Trophoblast cell (in vitro differentiated cells and primary cell): Measurements from ENCODE around the gene ATIC.

Experiments used
- DNase-seq, 2 donors: peaks; one replicate each; pipeline ENCODE4 v3.0.0-alpha.2; 2016
- H2AFZ ChIP-seq: 2 replicates; pipeline ENCODE4 v1.6.1; 2013; ENCODE audit warnings: low read length, moderate library complexity, mild to moderate bottlenecking; ENCODE audit not compliant: insufficient read depth, poor library complexity
- H2AK5ac ChIP-seq: 2 replicates; pipeline ENCODE4 v1.6.1; 2013; ENCODE audit warnings: mild to moderate bottlenecking, low read length
- H2BK120ac ChIP-seq: 2 replicates; pipeline ENCODE4 v1.6.1; 2013; ENCODE audit warnings: low read length, mild to moderate bottlenecking, moderate library complexity; ENCODE audit not compliant: insufficient read depth, poor library complexity
- H2BK12ac ChIP-seq: 2 replicates; pipeline ENCODE4 v1.6.1; 2013; ENCODE audit warnings: mild to moderate bottlenecking, low read length, moderate library complexity
- H2BK5ac ChIP-seq: 2 replicates; pipeline ENCODE4 v1.6.1; 2013; ENCODE audit warnings: low read length, low read depth, moderate library complexity, mild to moderate bottlenecking; ENCODE audit not compliant: poor library complexity
- H3K14ac ChIP-seq: 2 replicates; pipeline ENCODE4 v1.6.1; 2013; ENCODE audit warnings: mild to moderate bottlenecking, low read length
- H3K18ac ChIP-seq: 2 replicates; pipeline ENCODE4 v1.6.1; 2013; ENCODE audit warnings: mild to moderate bottlenecking, low read length
- H3K23ac ChIP-seq: 2 replicates; pipeline ENCODE4 v1.6.1; 2013; ENCODE audit warnings: low read length
- H3K27ac ChIP-seq: 2 replicates; pipeline ENCODE4 v1.5.1; 2013; ENCODE audit warnings: low read depth, mild to moderate bottlenecking, inconsistent platforms, low read length, moderate library complexity
- H3K27me3 ChIP-seq: 2 replicates; pipeline ENCODE4 v1.6.1; 2013; ENCODE audit warnings: inconsistent platforms, mild to moderate bottlenecking, low read length, moderate library complexity; ENCODE audit not compliant: insufficient read depth
- H3K36me3 ChIP-seq, 2 experiments: 1 replicate in 1 of 2; 2 replicates in 1 of 2; pipeline ENCODE4 v1.6.1; 2013; ENCODE audit warnings: low read length in 2 of 2, mild to moderate bottlenecking in 2 of 2, moderate library complexity in 1 of 2; ENCODE audit not compliant: insufficient read depth in 2 of 2, control insufficient read depth in 1 of 2
- H3K4ac ChIP-seq: 2 replicates; pipeline ENCODE4 v1.6.1; 2013; ENCODE audit warnings: low read depth, mild to moderate bottlenecking, low read length, moderate library complexity
- H3K4me1 ChIP-seq, 2 experiments: 1 replicate in 1 of 2; 2 replicates in 1 of 2; pipeline ENCODE4 v1.6.1; 2013; ENCODE audit warnings: low read length in 2 of 2, mild to moderate bottlenecking in 2 of 2, moderate library complexity in 1 of 2; ENCODE audit not compliant: insufficient read depth in 2 of 2, control insufficient read depth in 1 of 2
- H3K4me2 ChIP-seq: 2 replicates; pipeline ENCODE4 v1.6.1; 2013; ENCODE audit warnings: inconsistent platforms, mild to moderate bottlenecking, low read length, moderate library complexity
- H3K4me3 ChIP-seq: 2 replicates; pipeline ENCODE4 v1.5.1; 2013; ENCODE audit warnings: mild to moderate bottlenecking, low read depth, low read length, inconsistent platforms
- H3K79me1 ChIP-seq: one replicate; pipeline ENCODE4 v1.6.1; 2013; ENCODE audit warnings: low read length
- H3K79me2 ChIP-seq: 2 replicates; pipeline ENCODE4 v1.6.1; 2013; ENCODE audit warnings: low read length, mild to moderate bottlenecking; ENCODE audit not compliant: control insufficient read depth, insufficient read depth, poor library complexity
- H3K9ac ChIP-seq: 2 replicates; pipeline ENCODE4 v1.6.1; 2013; ENCODE audit warnings: mild to moderate bottlenecking, low read length
- H3K9me3 ChIP-seq: 2 replicates; pipeline ENCODE4 v1.6.1; 2013; ENCODE audit warnings: low read depth, mild to moderate bottlenecking, control low read depth, inconsistent platforms, low read length; ENCODE audit not compliant: insufficient read depth
- H4K12ac ChIP-seq: 2 replicates; pipeline ENCODE4 v1.6.1; 2013; ENCODE audit warnings: low read depth, mild to moderate bottlenecking, low read length, moderate library complexity
- H4K8ac ChIP-seq: 2 replicates; pipeline ENCODE4 v1.6.1; 2013; ENCODE audit warnings: low read depth, mild to moderate bottlenecking, low read length, moderate library complexity
- H4K91ac ChIP-seq: one replicate; pipeline ENCODE4 v1.6.1; 2013; ENCODE audit warnings: low read depth, mild to moderate bottlenecking, low read length, moderate library complexity
- WGBS: extraction: QIAGEN DNeasy Blood & Tissue Kit; methylation state at CpG from one replicate; pipeline ENCODE4 v1.1.7; 2013; ENCODE audit warnings: missing lambda C conversion rate; ENCODE audit not compliant: insufficient read length, insufficient coverage; ENCODE audit errors: extremely low coverage; 5-methylcytosine and 5-hydroxymethylcytosine counted together

The ATIC gene

GRCh38 chr2:215394102-215394805 lies 82.4 kb downstream of the ATIC start:
- Histone ChIP-seq H3K18ac (no peak overlapping the region), H3K4me1 (no peaks in the 10 kb centered on the region), H3K14ac (no peak overlapping the region), H4K12ac (no peak overlapping the region), H3K27me3 (no peaks in the 10 kb centered on the region), H2AK5ac (no peak overlapping the region), H3K36me3 (peaks cover 34 to 65% of the 10 kb centered on the region in 2 experiments), H2AFZ (no peak overlapping the region), H4K91ac (no peak overlapping the region), H4K8ac (no peak overlapping the region), H3K79me1 (no peaks in the 10 kb centered on the region), H3K9me3 (no peaks in the 10 kb centered on the region), H3K4me2 (no peak overlapping the region), H3K23ac (no peak overlapping the region), H2BK120ac (no peak overlapping the region), H3K4me3 (no peak overlapping the region), H2BK5ac (no peak overlapping the region), H3K79me2 (no peaks in the 10 kb centered on the region), H3K27ac (no peak overlapping the region), H3K9ac (no peak overlapping the region), H3K4ac (no peak overlapping the region), H2BK12ac (no peak overlapping the region)
- no CpG with 5 or more reads among the region's 7 CpGs for WGBS
- DNase-seq, result no peak

- Histone ChIP-seq H2BK12ac (no peak overlapping the region), H3K4ac (no peak overlapping the region)
- no CpG with 5 or more reads among the region's 5 CpGs for WGBS
Measured at GRCh38 chr2:215395687-215396460, 84.0 kb downstream of the ATIC start.

GRCh38 chr2:215396595-215397313 lies 84.9 kb downstream of the ATIC start:
- peak in 1 of 2 donors; percentile 59 for DNase-seq
- H2AK5ac ChIP-seq, result no peak overlapping the region
- no peak overlapping the region for H4K8ac ChIP-seq
- H3K18ac ChIP-seq, result no peak overlapping the region
- H4K12ac ChIP-seq, result no peak overlapping the region
- no peak overlapping the region for H2BK120ac ChIP-seq
- H3K23ac ChIP-seq, result no peak overlapping the region
- H3K14ac ChIP-seq, result no peak overlapping the region
- H3K27ac ChIP-seq, result no peak overlapping the region
- peaks cover 30 to 60% of the 10 kb centered on the region in 2 experiments for H3K36me3 ChIP-seq
- no CpG with 5 or more reads among the region's 2 CpGs for WGBS
- H3K4me3 ChIP-seq, result no peak overlapping the region
- no peak overlapping the region for H4K91ac ChIP-seq
- no peaks in the 10 kb centered on the region for H3K27me3 ChIP-seq
- H2AFZ ChIP-seq, result no peak overlapping the region
- H3K79me1 ChIP-seq, result no peaks in the 10 kb centered on the region
- H3K79me2 ChIP-seq, result no peaks in the 10 kb centered on the region
- no peak overlapping the region for H3K9ac ChIP-seq
- H2BK12ac ChIP-seq, result no peak overlapping the region
- H3K4me1 ChIP-seq, result no peaks in the 10 kb centered on the region
- H3K9me3 ChIP-seq, result no peaks in the 10 kb centered on the region
- H3K4me2 ChIP-seq, result no peak overlapping the region
- no peak overlapping the region for H3K4ac ChIP-seq
- H2BK5ac ChIP-seq, result no peak overlapping the region

More at GRCh38 chr2:215395687-215396460, 84.0 kb downstream of the ATIC start:
- Histone ChIP-seq H3K4me2 (no peak overlapping the region), H4K12ac (no peak overlapping the region), H3K79me1 (no peaks in the 10 kb centered on the region), H3K9me3 (no peaks in the 10 kb centered on the region), H3K9ac (no peak overlapping the region), H3K27me3 (no peaks in the 10 kb centered on the region), H4K91ac (no peak overlapping the region), H3K27ac (no peak overlapping the region), H2BK120ac (no peak overlapping the region), H3K14ac (no peak overlapping the region), H4K8ac (no peak overlapping the region), H3K23ac (no peak overlapping the region), H3K36me3 (peaks cover 32 to 62% of the 10 kb centered on the region in 2 experiments), H3K4me3 (no peak overlapping the region), H3K4me1 (no peaks in the 10 kb centered on the region), H2AFZ (no peak overlapping the region), H2BK5ac (no peak overlapping the region), H2AK5ac (no peak overlapping the region), H3K79me2 (no peaks in the 10 kb centered on the region), H3K18ac (no peak overlapping the region)
- DNase-seq, result no peak

GRCh38 chr2:215397632-215398341 lies 85.9 kb downstream of the ATIC start:
- Histone ChIP-seq H3K14ac (no peak overlapping the region), H4K12ac (no peak overlapping the region), H3K4ac (no peak overlapping the region), H2BK120ac (no peak overlapping the region), H2BK12ac (no peak overlapping the region), H4K91ac (no peak overlapping the region), H3K27ac (no peak overlapping the region), H3K9ac (no peak overlapping the region), H3K4me2 (no peak overlapping the region), H3K27me3 (no peaks in the 10 kb centered on the region), H3K9me3 (no peaks in the 10 kb centered on the region), H3K18ac (no peak overlapping the region), H3K4me1 (no peaks in the 10 kb centered on the region), H3K79me2 (no peaks in the 10 kb centered on the region), H3K4me3 (no peak overlapping the region), H3K23ac (no peak overlapping the region), H2AFZ (no peak overlapping the region), H4K8ac (no peak overlapping the region), H2AK5ac (no peak overlapping the region), H3K36me3 (peaks cover 30 to 57% of the 10 kb centered on the region in 2 experiments), H2BK5ac (no peak overlapping the region), H3K79me1 (no peaks in the 10 kb centered on the region)
- DNase-seq, result peak in 1 of 2 donors; percentile 59
- no CpG with 5 or more reads among the region's 9 CpGs for WGBS
